K562 (cell line): ENCODE results near the gene CALD1. TPM values are rescaled to one million over a fixed set of nuclear protein-coding genes. Genes with fewer than 3 reads are reported as not detected.

Experiments used
- ATAC-seq: fragments of 200-7000 bp; cut with Tn5 transposase; 3 replicates; pipeline ENCODE4 v1.9.1; 2020; ENCODE audit warnings: moderate library complexity
- BruUV-seq: library from RNA; stranded (reverse); fragments of 400-500 nt; replicated peaks from 2 replicates; lab custom pipeline; 2021; lab: Mats Ljungman, UMichigan
- CTCF ChIA-PET: fragments of 300-600 bp; formaldehyde crosslinking; extraction: SDS; loops from one replicate; lab custom pipeline; 2021; ENCODE audit warnings: low intra/inter-chr PET ratio; lab: Yijun Ruan, JAX
- POLR2A ChIA-PET: fragments of 300-600, 350-650 bp; sonication (Branson Sonifier 250); formaldehyde crosslinking; extraction: SDS; loops from one replicate; lab custom pipeline; 2021; ENCODE audit warnings: antibody characterized with exemption, inconsistent platforms; lab: Yijun Ruan, JAX
- DNase-seq, 4 experiments: peaks; one replicate each; pipeline versions ENCODE4 v3.0.0 to v3.0.0-alpha.2; 2011 to 2018; ENCODE audit warnings: low spot score in 3 of 4, mixed read lengths in 3 of 4; ENCODE audit errors: extremely low read depth in 1 of 4
- FAIRE-seq: peaks from 2 replicates; lab custom pipeline; 2011; peaks lifted over from hg19 to GRCh38; lab: Jason Lieb, UNC
- H2AFZ ChIP-seq: 2 replicates; pipeline ENCODE4 v1.6.0; 2011; ENCODE audit warnings: low read depth, low read length, control low read depth, inconsistent platforms
- H3K27ac ChIP-seq: fragments of 200-600 bp; 3 replicates; pipeline ENCODE4 v1.8.0; 2011; ENCODE audit warnings: low read depth, mild to moderate bottlenecking, control low read depth, inconsistent platforms, low read length, moderate library complexity, mixed read lengths; ENCODE audit errors: extremely low read depth
- H3K27me3 ChIP-seq, 2 experiments: fragments of 300-600 bp in 1 of 2; 2 replicates in 1 of 2; 3 replicates in 1 of 2; pipeline versions ENCODE4 v1.6.0 to v1.8.0; 2011; ENCODE audit warnings: inconsistent platforms in 2 of 2, low read length in 2 of 2, mild to moderate bottlenecking in 1 of 2, mixed read lengths in 1 of 2, moderate library complexity in 1 of 2; ENCODE audit not compliant: control insufficient read depth in 2 of 2, insufficient read depth in 2 of 2
- H3K36me3 ChIP-seq: fragments of 300-600 bp; 3 replicates; pipeline ENCODE4 v1.8.0; 2011; ENCODE audit warnings: mild to moderate bottlenecking, low read length, inconsistent platforms; ENCODE audit not compliant: control insufficient read depth, insufficient read depth
- H3K4me1 ChIP-seq, 2 experiments: fragments of 200-600 bp in 1 of 2; replicated peaks in 1 of 2; 2 replicates in 1 of 2; 3 replicates in 1 of 2; pipeline versions ENCODE4 v1.5.1 to v1.8.0; 2011; ENCODE audit warnings: inconsistent platforms in 2 of 2, low read length in 2 of 2, mild to moderate bottlenecking in 1 of 2, mixed read lengths in 1 of 2, moderate library complexity in 1 of 2; ENCODE audit not compliant: control insufficient read depth in 2 of 2, insufficient read depth in 2 of 2
- H3K4me2 ChIP-seq: 2 replicates; pipeline ENCODE4 v1.6.1; 2011; ENCODE audit warnings: low read length, control low read depth, inconsistent platforms, mixed read lengths; ENCODE audit not compliant: insufficient read depth
- H3K4me3 ChIP-seq: fragments of 200-600 bp; sonication (generic), shearing (Covaris generic); 2 replicates; pipeline ENCODE4 v1.5.1; 2016; ENCODE audit warnings: control low read depth, inconsistent platforms
- H3K79me2 ChIP-seq: fragments of 200-600 bp; 3 replicates; pipeline ENCODE4 v1.8.0; 2011; ENCODE audit warnings: low read length, inconsistent platforms; ENCODE audit not compliant: control insufficient read depth, insufficient read depth
- H3K9ac ChIP-seq, 2 experiments: 2 replicates each; pipeline versions ENCODE4 v1.6.0 to v1.6.1; 2011; ENCODE audit warnings: low read depth in 2 of 2, low read length in 2 of 2, control low read depth in 1 of 2, inconsistent platforms in 1 of 2, mild to moderate bottlenecking in 1 of 2, mixed read lengths in 1 of 2; ENCODE audit not compliant: insufficient read depth in 1 of 2
- H3K9me1 ChIP-seq: one replicate; pipeline ENCODE4 v1.6.0; 2011; ENCODE audit warnings: inconsistent platforms, mild to moderate bottlenecking, low read length, moderate library complexity; ENCODE audit not compliant: control insufficient read depth, insufficient read depth
- H3K9me3 ChIP-seq: replicated peaks from 2 replicates; pipeline ENCODE4 v1.5.1; 2011; ENCODE audit warnings: low read depth, low read length, inconsistent platforms; ENCODE audit not compliant: control insufficient read depth, insufficient read depth
- H4K20me1 ChIP-seq: replicated peaks from 2 replicates; pipeline ENCODE4 v1.6.1; 2011; ENCODE audit warnings: low read length, inconsistent platforms, mixed read lengths; ENCODE audit not compliant: control insufficient read depth, insufficient read depth
- CREM ChIP-seq: IDR thresholded peaks from 2 replicates; pipeline ENCODE4 v1.6.1; 2014; ENCODE audit warnings: antibody characterized with exemption, low read depth
- KHSRP ChIP-seq: fragments of 450-650 bp; IDR thresholded peaks from 2 replicates; pipeline ENCODE4 v1.6.1; 2017
- MAZ ChIP-seq, 2 experiments: fragments of 450-650 bp in 1 of 2; sonication (generic) in 1 of 2; formaldehyde crosslinking; IDR thresholded peaks in 1 of 2; conservative IDR thresholded peaks in 1 of 2; 2 replicates each; pipeline versions ENCODE4 v1.4.0 to v1.5.0; 2020; ENCODE audit warnings: mild to moderate bottlenecking in 1 of 2, missing genetic modification reagents in 1 of 2
- MBD1 ChIP-seq: fragments of 250-450 bp; sonication (Bioruptor Pico); IDR thresholded peaks from 2 replicates; pipeline ENCODE4 v1.8.0; 2022; ENCODE audit warnings: inconsistent platforms
- NR2F6 ChIP-seq: fragments of 450-650 bp; formaldehyde crosslinking; IDR thresholded peaks from 2 replicates; pipeline ENCODE4 v1.4.0; 2020; ENCODE audit warnings: mild to moderate bottlenecking
- NR3C1 ChIP-seq: sonication (generic); formaldehyde crosslinking; IDR thresholded peaks from 2 replicates; pipeline ENCODE4 v1.8.1; 2022; ENCODE audit warnings: missing genetic modification reagents
- OTX1 ChIP-seq: fragments of 450-650 bp; formaldehyde crosslinking; IDR thresholded peaks from 2 replicates; pipeline ENCODE4 v1.4.0; 2022; ENCODE audit warnings: mild to moderate bottlenecking
- PPARD ChIP-seq: fragments of 250-450 bp; sonication (Bioruptor Pico); IDR thresholded peaks from 2 replicates; pipeline ENCODE4 v1.8.0; 2022; ENCODE audit warnings: inconsistent platforms, mild to moderate bottlenecking, moderate library complexity
- SETDB1 ChIP-seq: IDR thresholded peaks from one replicate; pipeline ENCODE4 v1.6.1; 2012; ENCODE audit warnings: low read length, control low read depth, inconsistent platforms
- THRB ChIP-seq: fragments of 450-650 bp; formaldehyde crosslinking; conservative IDR thresholded peaks from 2 replicates; pipeline ENCODE4 v1.4.0; 2022; ENCODE audit warnings: mild to moderate bottlenecking, missing genetic modification characterization
- XRCC4 ChIP-seq: IDR thresholded peaks from one replicate; pipeline ENCODE4 v1.6.1; 2011; ENCODE audit not compliant: insufficient read depth, insufficient read length; ENCODE audit errors: extremely low read depth
- ZBTB11 ChIP-seq, 3 experiments: fragments of 200-800 bp in 1 of 3; fragments of 250-450 bp in 1 of 3; fragments of 450-650 bp in 1 of 3; sonication (Bioruptor Pico) in 1 of 3; sonication (Bioruptor generic) in 1 of 3; formaldehyde crosslinking in 1 of 3; IDR thresholded peaks; 2 replicates each; pipeline versions ENCODE4 v1.6.1 to v1.8.0; 2016 to 2022; ENCODE audit warnings: mild to moderate bottlenecking in 2 of 3, missing genetic modification characterization in 2 of 3, missing compliant biosample characterization in 1 of 3, moderate library complexity in 1 of 3
- ZNF316 ChIP-seq: fragments of 450-650 bp; IDR thresholded peaks from 2 replicates; pipeline ENCODE4 v1.6.1; 2016
- ZNF76 ChIP-seq: fragments of 250-450 bp; sonication (Bioruptor Pico); IDR thresholded peaks from 2 replicates; pipeline ENCODE4 v1.4.0; 2020; ENCODE audit warnings: mild to moderate bottlenecking, moderate library complexity, borderline replicate concordance
- WGBS: fragments of 100-300 bp; shearing (Covaris generic); methylation state at CpG from one replicate; pipeline ENCODE4 v1.1.6; 2016; ENCODE audit warnings: low coverage, mixed read lengths; ENCODE audit not compliant: insufficient coverage; ENCODE audit errors: missing lambda C conversion rate; 5-methylcytosine and 5-hydroxymethylcytosine counted together
- in situ Hi-C: fragments of 300-500 bp; cut with MboI; formaldehyde crosslinking; loops from 4 replicates; pipeline ENCODE4 v1.15.0; 2018; ENCODE audit warnings: inconsistent platforms, mixed read lengths
- intact Hi-C: fragments of 100-400 bp; cut with micrococcal nuclease; formaldehyde crosslinking; loops from 2 replicates; pipeline ENCODE4 v1.14.2; 2022
- polyA plus RNA-seq, 8 experiments: library from polyadenylated mRNA; depleted of rRNA in 4 of 8; stranded (reverse) in 5 of 8; unstranded in 3 of 8; fragments of >200 nt; fragmentation: Nextera tagmentation in 2 of 8; fragmentation: Illumina TruSeq in 1 of 8; extraction: Ambion mirVana in 2 of 8; extraction: Trizol in 1 of 8; gene quantifications; 2 replicates each; pipeline versions ENCODE4 v1.2.1 to v1.2.3, GENCODE V29; 2011 to 2014; ENCODE audit warnings: inconsistent platforms in 1 of 8, missing spikeins in 1 of 8
- total RNA-seq, 7 experiments: library from RNA; depleted of rRNA in 6 of 7; stranded (reverse); fragments of >200 nt in 6 of 7; fragmentation: Illumina TruSeq in 2 of 7; extraction: Trizol in 2 of 7; gene quantifications; 2 replicates each; pipeline versions ENCODE4 v1.2.1 to v1.2.3, GENCODE V29; 2011 to 2021; ENCODE audit warnings: low replicate concordance in 1 of 7

The CALD1 gene
- total and polyA plus RNA-seq, 9 of the 15 experiments (the other 6 are each of a cell fraction or from before 2014, with no cell fraction given) = 0.40 TPM; not detected in 8

DNA sequence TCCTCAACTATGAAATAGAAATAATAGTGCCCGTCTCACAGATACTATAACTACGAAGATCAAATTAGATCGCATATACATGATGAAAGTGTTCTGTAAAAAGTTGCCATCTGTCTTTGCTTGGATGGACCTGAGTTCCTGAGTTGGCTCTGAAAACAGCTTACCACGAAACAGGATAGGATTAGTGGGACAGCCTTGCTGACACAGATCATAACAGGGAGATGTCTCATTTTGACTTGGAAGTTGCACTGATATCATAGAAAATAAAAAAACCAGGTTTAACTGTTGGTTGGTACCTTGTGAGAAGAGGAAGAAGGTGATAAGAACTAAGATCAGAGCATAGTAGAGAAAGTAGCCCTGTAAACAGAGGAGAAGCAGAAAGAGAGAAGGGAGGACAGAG is 127.6 kb downstream of the CALD1 start (continued):
- TF ChIP-seq CREM (no peak), ZNF76 (CRISPR knock-in tag) (no peak), OTX1 (CRISPR knock-in tag) (no peak), NR2F6 (CRISPR knock-in tag) (no peak)
- TF ChIP-seq, all 486 proteins: peak for 0

- Histone ChIP-seq H3K9me1 (no peaks in the 10 kb centered on the region), H3K4me3 (no peak overlapping the region), H3K27me3 (peaks cover 5 to 8% of the 10 kb centered on the region in 2 experiments; a peak in 2 of 5 replicates), H4K20me1 (no peaks in the 10 kb centered on the region), H3K9ac (no peak overlapping the region), H3K36me3 (no peaks in the 10 kb centered on the region), H3K4me1 (no peaks in the 10 kb centered on the region), H3K4me2 (no peak overlapping the region), H3K79me2 (no peaks in the 10 kb centered on the region), H3K27ac (no peak overlapping the region), H3K9me3 (no peaks in the 10 kb centered on the region), H2AFZ (no peak overlapping the region)
- no TSS peak for BruUV-seq
- in situ Hi-C loops (no loop called here), intact Hi-C loops (no loop called here)
- ATAC-seq = no peak
- WGBS = 2% methylated on average over 6 of the region's 6 CpGs
- no peak for FAIRE-seq
- ChIA-PET CTCF (no interaction called here), POLR2A (interaction anchor here (0.6 to 0.8 kb wide), 2 partner anchors 11 to 27 kb away, joined by 3 read pairs; no protein-coding TSS in a partner anchor)
- no peak for TF ChIP-seq MAZ (CRISPR knock-in tag; conservative IDR thresholded peaks at IDR 0.05 in 1 of 2, IDR thresholded peaks at IDR 0.05 in 1 of 2)
- TF ChIP-seq XRCC4 = no peak
- TF ChIP-seq ZBTB11 (CRISPR knock-in tag; IDR thresholded peaks at IDR 0.05) = no peak
- TF ChIP-seq MBD1 (CRISPR knock-in tag) = no peak
- TF ChIP-seq NR3C1 (CRISPR knock-in tag) = no peak
- no peak for TF ChIP-seq THRB
- TF ChIP-seq KHSRP = no peak
- TF ChIP-seq SETDB1 = no peak
- no peak for TF ChIP-seq ZNF316
- TF ChIP-seq PPARD (CRISPR knock-in tag) = no peak
- DNase-seq = no peak
Measured at GRCh38 chr7:134907639-134908038, 128.2 kb downstream of the CALD1 start.
